Mucosa of descending colon (tissue), 3 donors: ENCODE data around the gene SEC23B. TPM values are rescaled to one million over a fixed set of nuclear protein-coding genes. Genes with fewer than 3 reads are reported as not detected.
A peak's percentile ranks its signal among the peaks of the same experiment; 100 is the strongest.
"Not testable (repeated sequence)": the region's sequence is repeated elsewhere in the genome, so short reads cannot be mapped to it uniquely, and the experiment has no call there.

Source experiments
- ATAC-seq: fragments of 200-7000 bp; cut with Tn5 transposase; one replicate; pipeline ENCODE4 v1.9.1; 2020; ENCODE audit warnings: mild to moderate bottlenecking, moderate library complexity
- DNase-seq, 3 donors: peaks; one replicate each; pipeline ENCODE4 v3.0.0-alpha.2; 2020
- H3K36me3 ChIP-seq: fragments of 200-600 bp; one replicate; pipeline ENCODE4 v1.8.0; 2021; ENCODE audit warnings: low read depth, mild to moderate bottlenecking
- H3K4me1 ChIP-seq: fragments of 200-600 bp; one replicate; pipeline ENCODE4 v1.8.0; 2021; ENCODE audit warnings: low read depth, mild to moderate bottlenecking
- H3K4me3 ChIP-seq: fragments of 200-600 bp; one replicate; pipeline ENCODE4 v1.8.0; 2021; ENCODE audit warnings: mild to moderate bottlenecking
- H3K9me3 ChIP-seq: fragments of 200-600 bp; one replicate; pipeline ENCODE4 v1.8.0; 2021; ENCODE audit warnings: mild to moderate bottlenecking
- intact Hi-C, 2 donors: fragments of 100-400 bp; cut with DNase I in 1 of 2; cut with micrococcal nuclease in 1 of 2; formaldehyde crosslinking; loops; one replicate each; pipeline versions ENCODE4 v1.11.0 to v1.11.1; 2022; cut with DNase I, micrococcal nuclease
- total RNA-seq, 3 donors: library from RNA; stranded (reverse); fragmentation: NEBNext Ultra II Directional in 2 of 3; extraction: Animal tissue kit (Norgen Biotek cat#: 25700) in 2 of 3; gene quantifications; one replicate each; pipeline versions ENCODE4 v1.2.1 to v1.2.4, GENCODE V29; 2021 to 2023
- TF ChIP-seq, protein P1 (sequence below): fragments of 200-600 bp; IDR thresholded peaks from one replicate; pipeline ENCODE4 v1.8.0; 2022; ENCODE audit warnings: antibody characterized with exemption, mild to moderate bottlenecking
- donor health status: DM: no; HTN: no; CAD: no; lungs with moderate emphysema.
- donor health status: DM: no; HTN: no; CAD: no.
- donor health status: DM: no; HTN: yes; CAD: no.

The SEC23B gene
- total RNA-seq, 3 donors from 2014 or later: 32.4 to 54.3 (median 51.0) TPM

DNA sequence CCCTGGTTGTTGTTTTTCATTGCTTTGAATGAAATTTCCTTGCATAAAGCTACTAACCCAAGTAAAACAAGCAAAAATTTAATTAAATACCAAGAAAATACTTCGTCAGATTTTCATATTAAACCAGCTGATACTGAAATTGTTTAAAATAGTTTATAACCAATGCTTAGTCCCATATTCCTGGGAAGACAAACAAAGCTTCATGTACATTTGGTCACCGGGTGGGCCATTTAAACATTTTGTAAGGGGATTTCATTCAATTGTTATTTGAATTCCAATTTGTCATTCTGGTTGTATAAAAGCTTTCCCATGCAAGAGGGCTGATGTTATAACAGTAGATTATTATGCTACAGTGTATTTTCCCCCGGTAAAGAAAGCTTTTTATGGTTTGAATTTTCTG lies 10.1 kb upstream of the SEC23B start:
- intact Hi-C loops: no loop called here
- H3K4me1 ChIP-seq: peaks cover 10% of the 10 kb centered on the region
- TF ChIP-seq, protein P1, sequence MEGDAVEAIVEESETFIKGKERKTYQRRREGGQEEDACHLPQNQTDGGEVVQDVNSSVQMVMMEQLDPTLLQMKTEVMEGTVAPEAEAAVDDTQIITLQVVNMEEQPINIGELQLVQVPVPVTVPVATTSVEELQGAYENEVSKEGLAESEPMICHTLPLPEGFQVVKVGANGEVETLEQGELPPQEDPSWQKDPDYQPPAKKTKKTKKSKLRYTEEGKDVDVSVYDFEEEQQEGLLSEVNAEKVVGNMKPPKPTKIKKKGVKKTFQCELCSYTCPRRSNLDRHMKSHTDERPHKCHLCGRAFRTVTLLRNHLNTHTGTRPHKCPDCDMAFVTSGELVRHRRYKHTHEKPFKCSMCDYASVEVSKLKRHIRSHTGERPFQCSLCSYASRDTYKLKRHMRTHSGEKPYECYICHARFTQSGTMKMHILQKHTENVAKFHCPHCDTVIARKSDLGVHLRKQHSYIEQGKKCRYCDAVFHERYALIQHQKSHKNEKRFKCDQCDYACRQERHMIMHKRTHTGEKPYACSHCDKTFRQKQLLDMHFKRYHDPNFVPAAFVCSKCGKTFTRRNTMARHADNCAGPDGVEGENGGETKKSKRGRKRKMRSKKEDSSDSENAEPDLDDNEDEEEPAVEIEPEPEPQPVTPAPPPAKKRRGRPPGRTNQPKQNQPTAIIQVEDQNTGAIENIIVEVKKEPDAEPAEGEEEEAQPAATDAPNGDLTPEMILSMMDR: no peak
- no peaks in the 10 kb centered on the region for H3K36me3 ChIP-seq
- DNase-seq (no peak), ATAC-seq (no peak)
- no peaks in the 10 kb centered on the region for H3K9me3 ChIP-seq
- no peak overlapping the region for H3K4me3 ChIP-seq

DNA sequence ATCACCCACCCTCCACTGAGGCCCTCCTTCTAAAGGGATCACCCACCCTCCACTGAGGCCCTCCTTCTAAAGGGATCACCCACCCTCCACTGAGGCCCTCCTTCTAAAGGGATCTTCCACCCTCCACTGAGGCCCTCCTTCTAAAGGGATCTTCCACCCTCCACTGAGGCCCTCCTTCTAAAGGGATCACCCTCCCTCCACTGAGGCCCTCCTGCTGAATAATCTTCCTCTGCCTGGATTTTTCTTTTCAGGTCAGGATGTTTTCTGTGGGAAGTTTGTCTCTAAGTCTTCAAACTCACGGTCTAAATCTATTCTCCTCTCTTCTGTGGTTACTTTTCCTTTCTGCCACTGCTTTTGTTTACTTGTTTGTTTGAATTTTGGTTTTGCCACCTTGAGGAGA lies 6.1 kb upstream of the SEC23B start:
- H3K4me3 ChIP-seq, intact Hi-C loops, DNase-seq, H3K4me1 ChIP-seq, H3K9me3 ChIP-seq, ATAC-seq, H3K36me3 ChIP-seq: not testable (repeated sequence)

DNA sequence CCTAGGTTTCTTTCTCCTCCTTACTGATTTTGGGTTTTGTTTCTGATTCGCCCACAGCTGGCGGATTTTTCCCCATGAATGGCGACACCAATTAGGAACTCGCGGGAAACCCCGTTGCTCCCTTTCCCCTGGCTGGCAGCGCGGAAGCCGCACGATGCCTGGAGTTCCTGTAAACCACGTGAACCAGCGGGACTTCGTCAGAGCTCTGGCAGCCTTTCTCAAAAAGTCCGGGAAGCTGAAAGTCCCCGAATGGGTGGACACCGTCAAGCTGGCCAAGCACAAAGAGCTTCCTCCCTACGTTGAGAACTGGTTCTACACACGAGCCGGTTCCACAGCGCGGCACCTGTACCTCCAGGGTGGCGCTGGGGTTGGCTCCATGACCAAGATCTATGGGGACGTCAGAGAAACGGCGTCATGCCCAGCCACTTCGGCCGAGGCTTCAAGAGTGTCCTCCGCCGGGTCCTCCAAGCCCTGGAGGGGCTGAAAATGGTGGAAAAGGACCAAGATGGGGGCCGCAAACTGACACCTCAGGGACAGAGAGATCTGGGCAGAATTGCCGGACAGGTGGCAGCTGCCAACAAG lies 3.2 kb upstream of the SEC23B start:
- DNase-seq (peak in 1 of 3 donors; percentile 27), ATAC-seq (no peak)
- H3K36me3 ChIP-seq: no peaks in the 10 kb centered on the region
- H3K4me3 ChIP-seq: no peak overlapping the region
- peaks cover 10% of the 10 kb centered on the region for H3K4me1 ChIP-seq
- TF ChIP-seq, protein P1: no peak
- H3K9me3 ChIP-seq: no peaks in the 10 kb centered on the region
- intact Hi-C loops: no loop called here

DNA sequence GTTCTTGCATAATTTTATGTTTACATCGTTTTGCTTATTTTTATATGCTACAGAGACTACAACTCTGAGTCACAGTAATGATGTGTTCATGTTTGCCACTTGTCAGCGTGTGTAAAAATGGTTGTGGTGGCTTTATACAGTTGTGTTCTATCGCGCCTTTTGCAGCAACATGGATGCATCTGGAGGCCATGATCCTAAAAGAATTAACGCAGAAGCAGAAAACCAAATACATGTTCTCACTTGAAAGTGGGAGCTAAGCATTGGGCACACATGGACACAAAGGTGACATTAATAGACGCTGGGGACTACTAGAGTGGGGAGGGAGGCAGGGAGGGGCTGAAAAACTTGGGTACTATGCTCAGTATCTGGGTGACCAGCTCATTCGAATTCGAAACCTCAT lies 996 bp upstream of the SEC23B start:
- TF ChIP-seq, protein P1: no peak
- DNase-seq: peak in 2 of 3 donors; percentile 28 to 30
- no peak for ATAC-seq
- no peaks in the 10 kb centered on the region for H3K36me3 ChIP-seq
- intact Hi-C loops: no loop called here
- H3K9me3 ChIP-seq: no peaks in the 10 kb centered on the region
- H3K4me1 ChIP-seq: peaks cover 10% of the 10 kb centered on the region
- no peak overlapping the region for H3K4me3 ChIP-seq

DNA sequence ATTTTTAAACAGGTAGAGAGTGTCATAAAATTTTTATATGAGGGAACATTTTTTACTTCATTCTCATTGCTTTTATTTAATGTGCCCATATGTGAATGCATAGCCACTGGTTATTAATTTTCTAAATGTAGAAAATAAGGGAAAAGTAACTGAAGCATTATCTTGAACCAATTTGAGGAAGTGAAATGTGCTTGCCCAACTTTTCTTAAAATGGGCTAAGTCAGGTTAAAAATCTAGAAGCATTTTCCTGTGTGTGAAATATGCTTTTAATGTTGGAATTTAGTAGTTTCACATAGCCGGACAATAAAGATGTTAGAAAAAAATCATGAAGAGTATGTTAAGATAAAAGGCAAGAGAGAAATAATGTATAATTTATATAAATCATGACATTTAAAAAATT lies 3.8 kb downstream of the SEC23B start:
- no peaks in the 10 kb centered on the region for H3K36me3 ChIP-seq
- peaks cover 10% of the 10 kb centered on the region for H3K4me1 ChIP-seq
- H3K9me3 ChIP-seq: no peaks in the 10 kb centered on the region
- TF ChIP-seq, protein P1: no peak
- H3K4me3 ChIP-seq: no peak overlapping the region
- DNase-seq: no peak
- no peak for ATAC-seq
- intact Hi-C loops: no loop called here

DNA sequence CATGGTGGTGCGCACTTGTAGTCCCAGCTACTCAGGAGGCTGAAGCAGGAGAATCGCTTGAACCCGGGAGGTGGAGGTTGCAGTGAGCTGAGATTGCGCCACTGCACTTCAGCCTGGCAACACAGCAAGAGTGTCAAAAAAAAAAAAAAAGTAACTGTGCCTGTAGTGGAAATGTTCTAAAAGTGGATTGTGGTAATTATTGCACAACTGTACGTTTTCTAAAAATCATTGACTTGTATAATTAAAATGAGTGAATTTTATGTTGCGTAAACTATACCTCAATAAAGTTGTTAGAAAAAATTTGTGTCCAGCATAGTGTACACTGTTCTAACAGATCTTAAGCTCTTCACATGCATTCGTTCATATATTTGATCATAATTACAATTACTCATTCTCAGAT lies 5.5 kb downstream of the SEC23B start:
- TF ChIP-seq, protein P1: no peak
- H3K4me1 ChIP-seq: peaks cover 10% of the 10 kb centered on the region
- intact Hi-C loops: no loop called here
- DNase-seq (no peak), ATAC-seq (no peak)
- no peaks in the 10 kb centered on the region for H3K9me3 ChIP-seq
- H3K36me3 ChIP-seq: no peaks in the 10 kb centered on the region
- no peak overlapping the region for H3K4me3 ChIP-seq
